Right atrium auricular region (tissue), 2 donors: Measurements from ENCODE around the gene CDC45. TPM values are rescaled to one million over a fixed set of nuclear protein-coding genes. Genes with fewer than 3 reads are reported as not detected.

Experiments
- DNase-seq: peaks from one replicate; pipeline ENCODE4 v3.0.0-alpha.2; 2019; ENCODE audit warnings: low spot score
- H3K27ac ChIP-seq, 2 donors: fragments of 200-600 bp; sonication (generic); 1 replicate in 1 of 2; 2 replicates in 1 of 2; pipeline ENCODE4 v1.5.1; 2016 to 2019
- H3K27me3 ChIP-seq, 2 donors: fragments of 200-600 bp; sonication (generic); one replicate each; pipeline versions ENCODE4 v1.5.1 to v1.6.0; 2017 to 2019
- H3K36me3 ChIP-seq: fragments of 200-600 bp; sonication (generic); one replicate; pipeline ENCODE4 v1.5.1; 2016
- H3K4me1 ChIP-seq, 2 donors: fragments of 200-600 bp; sonication (generic); one replicate each; pipeline versions ENCODE4 v1.5.1 to v1.6.0; 2017 to 2019
- H3K4me3 ChIP-seq, 2 donors: fragments of 200-600 bp; sonication (generic); 1 replicate in 1 of 2; 2 replicates in 1 of 2; pipeline ENCODE4 v1.5.1; 2017 to 2019; ENCODE audit warnings: mild to moderate bottlenecking in 1 of 2, moderate library complexity in 1 of 2
- H3K9me3 ChIP-seq, 2 donors: fragments of 200-600 bp; sonication (generic); one replicate each; pipeline ENCODE4 v1.5.1; 2019
- CTCF ChIP-seq, 2 donors: fragments of 200-600 bp; sonication (generic); IDR thresholded peaks; one replicate each; pipeline ENCODE4 v1.5.1; 2019; ENCODE audit warnings: antibody characterized with exemption in 2 of 2
- total RNA-seq, 2 donors: library from RNA; depleted of rRNA; stranded (reverse); fragments of >200 nt; gene quantifications; one replicate each; pipeline ENCODE4 v1.1.0, GENCODE V29; 2016

CDC45 gene
- total RNA-seq, result 1 to 10 TPM in 1 of 2 donors, not detected in 1; 3.3 TPM

- peak; percentile 98 for DNase-seq
- Histone ChIP-seq H3K4me3 (peak within 1 kb of the TSS; percentile 84 to 97), H3K4me1 (peaks cover 0 to 22% of the 10 kb centered on the region in 2 donors), H3K9me3 (no peaks in the 10 kb centered on the region), H3K36me3 (peaks cover 7% of the 10 kb centered on the region), H3K27me3 (no peaks in the 10 kb centered on the region), H3K27ac (peak within 1 kb of the TSS; percentile 89 to 96)
- no peak for TF ChIP-seq CTCF (IDR thresholded peaks at IDR 0.05)
These were observed at the start of gene CDC45 for GRCh38 chr22:19479355-19480172. Gene CDC45, plus strand, starts transcription at chr22:19479920. Its CDS starts 49 bp downstream, at chr22:19479969.

- Histone ChIP-seq H3K4me1 (peaks cover 0 to 27% of the 10 kb centered on the region in 2 donors), H3K9me3 (no peaks in the 10 kb centered on the region), H3K36me3 (peaks cover 8% of the 10 kb centered on the region), H3K27me3 (no peaks in the 10 kb centered on the region), H3K4me3 (peak overlapping the region; percentile 84 to 92), H3K27ac (peak overlapping the region; percentile 18 to 82)
- DNase-seq, result no peak
- no peak for TF ChIP-seq CTCF (IDR thresholded peaks at IDR 0.05)
These were observed 49.5 kb upstream of the CDC45 start for GRCh38 chr22:19429950-19430889.

- peak in 1 of 2 donors; percentile 18 for TF ChIP-seq CTCF (IDR thresholded peaks at IDR 0.05)
- H3K36me3 ChIP-seq, result peaks cover 16% of the 10 kb centered on the region
- H3K4me3 ChIP-seq, result peak overlapping the region; percentile 84 to 92
- no peak for DNase-seq
- H3K27ac ChIP-seq, result peak overlapping the region; percentile 18 to 82
- H3K27me3 ChIP-seq, result no peaks in the 10 kb centered on the region
- H3K9me3 ChIP-seq, result no peaks in the 10 kb centered on the region
- H3K4me1 ChIP-seq, result peaks cover 0 to 27% of the 10 kb centered on the region in 2 donors
These were observed 48.7 kb upstream of the CDC45 start for GRCh38 chr22:19430890-19431541.

- peak; percentile 77 for DNase-seq
- no peak for TF ChIP-seq CTCF (IDR thresholded peaks at IDR 0.05)
- Histone ChIP-seq H3K4me1 (peaks cover 0 to 27% of the 10 kb centered on the region in 2 donors), H3K27me3 (no peaks in the 10 kb centered on the region), H3K4me3 (peak within 1 kb of the TSS; percentile 84 to 92), H3K36me3 (peaks cover 23% of the 10 kb centered on the region), H3K27ac (peak within 1 kb of the TSS; percentile 98 to 99), H3K9me3 (no peaks in the 10 kb centered on the region)
These were observed 48.0 kb upstream of the CDC45 start, which contains the start of gene HIRA for GRCh38 chr22:19431649-19432132. Gene HIRA, minus strand, starts transcription at chr22:19431733. Its CDS starts 257 bp downstream, at chr22:19431476.
